ENCODE results near the gene ITGA2.
"Not testable (repeated sequence)": the region's sequence is repeated elsewhere in the genome, so short reads cannot be mapped to it uniquely, and the experiment has no call there.

Gene ITGA2

GRCh38 chr5:53084546-53085255 is 95.5 kb downstream of the ITGA2 start:
- DNase-seq = no peak
- in situ Hi-C loops (cut with HindIII; ENCODE audit: low pct_ligation_motif_present, low pct_unique_long_range_greater_than_20kb, low sequenced_read_pairs) = no loop called here

GRCh38 chr5:53087171-53087570 is 98.0 kb downstream of the ITGA2 start:
- in situ Hi-C loops (cut with HindIII; ENCODE audit: low pct_ligation_motif_present, low pct_unique_long_range_greater_than_20kb, low sequenced_read_pairs) = no loop called here

GRCh38 chr5:53087621-53088121 is 98.5 kb downstream of the ITGA2 start:
- in situ Hi-C loops (cut with HindIII; ENCODE audit: low pct_ligation_motif_present, low pct_unique_long_range_greater_than_20kb, low sequenced_read_pairs) = no loop called here
- no peak for DNase-seq

More at GRCh38 chr5:53087171-53087570, 98.0 kb downstream of the ITGA2 start:
- no peak for DNase-seq

GRCh38 chr5:53089481-53089991 is 100.4 kb downstream of the ITGA2 start:
- DNase-seq = no peak
- in situ Hi-C loops (cut with HindIII; ENCODE audit: low pct_ligation_motif_present, low pct_unique_long_range_greater_than_20kb, low sequenced_read_pairs) = no loop called here

GRCh38 chr5:53090229-53090628 is 101.1 kb downstream of the ITGA2 start:
- no peak for DNase-seq
- in situ Hi-C loops (cut with HindIII; ENCODE audit: low pct_ligation_motif_present, low pct_unique_long_range_greater_than_20kb, low sequenced_read_pairs) = no loop called here

- in situ Hi-C loops (cut with HindIII; ENCODE audit: low pct_ligation_motif_present, low pct_unique_long_range_greater_than_20kb, low sequenced_read_pairs) = no loop called here
- peak; percentile 76 for DNase-seq
These were observed 102.1 kb downstream of the ITGA2 start for GRCh38 chr5:53091289-53091688.

GRCh38 chr5:53092242-53092641 is 103.1 kb downstream of the ITGA2 start:
- no peak for DNase-seq
- in situ Hi-C loops (cut with HindIII; ENCODE audit: low pct_ligation_motif_present, low pct_unique_long_range_greater_than_20kb, low sequenced_read_pairs) = no loop called here

GRCh38 chr5:53095217-53095616 is 106.1 kb downstream of the ITGA2 start:
- in situ Hi-C loops (cut with HindIII; ENCODE audit: low pct_ligation_motif_present, low pct_unique_long_range_greater_than_20kb, low sequenced_read_pairs) = no loop called here
- DNase-seq = no peak

GRCh38 chr5:53095931-53096525 is 106.9 kb downstream of the ITGA2 start:
- DNase-seq = peak; percentile 55

GRCh38 chr5:53099546-53099945 is 110.4 kb downstream of the ITGA2 start:
- DNase-seq = peak; percentile 32
- in situ Hi-C loops (cut with HindIII; ENCODE audit: low pct_ligation_motif_present, low pct_unique_long_range_greater_than_20kb, low sequenced_read_pairs) = no loop called here

More at GRCh38 chr5:53095931-53096525, 106.9 kb downstream of the ITGA2 start:
- in situ Hi-C loops (cut with HindIII; ENCODE audit: low pct_ligation_motif_present, low pct_unique_long_range_greater_than_20kb, low sequenced_read_pairs) = no loop called here

GRCh38 chr5:53100606-53101005 is 111.5 kb downstream of the ITGA2 start:
- no peak for DNase-seq
- in situ Hi-C loops (cut with HindIII; ENCODE audit: low pct_ligation_motif_present, low pct_unique_long_range_greater_than_20kb, low sequenced_read_pairs) = no loop called here

- in situ Hi-C loops (cut with HindIII; ENCODE audit: low pct_ligation_motif_present, low pct_unique_long_range_greater_than_20kb, low sequenced_read_pairs) = no loop called here
- DNase-seq = no peak
These were observed 116.6 kb downstream of the ITGA2 start for GRCh38 chr5:53105611-53106300.

- in situ Hi-C loops (cut with HindIII; ENCODE audit: low pct_ligation_motif_present, low pct_unique_long_range_greater_than_20kb, low sequenced_read_pairs) = no loop called here
- peak; percentile 19 for DNase-seq
These were observed 119.9 kb downstream of the ITGA2 start for GRCh38 chr5:53109056-53109442.

- in situ Hi-C loops (cut with HindIII; ENCODE audit: low pct_ligation_motif_present, low pct_unique_long_range_greater_than_20kb, low sequenced_read_pairs) = no loop called here
- peak; percentile 88 for DNase-seq
These were observed 120.4 kb downstream of the ITGA2 start, which contains the start of gene MOCS2 for GRCh38 chr5:53109443-53110127. Gene MOCS2 (minus strand): TSS chr5:53109757. CDS start chr5:53107174, 2,583 bp downstream.

- no peak for DNase-seq
- in situ Hi-C loops (cut with HindIII; ENCODE audit: low pct_ligation_motif_present, low pct_unique_long_range_greater_than_20kb, low sequenced_read_pairs) = no loop called here
These were observed 121.0 kb downstream of the ITGA2 start for GRCh38 chr5:53110156-53110555.

GRCh38 chr5:53111139-53111538 is 122.0 kb downstream of the ITGA2 start:
- in situ Hi-C loops (cut with HindIII; ENCODE audit: low pct_ligation_motif_present, low pct_unique_long_range_greater_than_20kb, low sequenced_read_pairs) = no loop called here
- no peak for DNase-seq

GRCh38 chr5:53112307-53112706 is 123.2 kb downstream of the ITGA2 start:
- in situ Hi-C loops (cut with HindIII; ENCODE audit: low pct_ligation_motif_present, low pct_unique_long_range_greater_than_20kb, low sequenced_read_pairs) = not testable (repeated sequence)

GRCh38 chr5:53112909-53113308 is 123.8 kb downstream of the ITGA2 start:
- in situ Hi-C loops (cut with HindIII; ENCODE audit: low pct_ligation_motif_present, low pct_unique_long_range_greater_than_20kb, low sequenced_read_pairs) = no loop called here
- no peak for DNase-seq

More at GRCh38 chr5:53112307-53112706, 123.2 kb downstream of the ITGA2 start:
- not testable (repeated sequence) for DNase-seq

GRCh38 chr5:53113947-53114346 is 124.8 kb downstream of the ITGA2 start:
- DNase-seq = no peak
- in situ Hi-C loops (cut with HindIII; ENCODE audit: low pct_ligation_motif_present, low pct_unique_long_range_greater_than_20kb, low sequenced_read_pairs) = no loop called here

All from ACHN (cell line).